Caco-2 (cell line): ENCODE measurements around the gene CYLC1. TPM values are rescaled to one million over a fixed set of nuclear protein-coding genes. Genes with fewer than 3 reads are reported as not detected.

Experiments
- BruUV-seq: library from RNA; stranded (reverse); fragments of 400-500 nt; replicated peaks from 2 replicates; lab custom pipeline; 2021; lab: Mats Ljungman, UMichigan
- CTCF ChIA-PET: fragments of 300-600 bp; sonication (Branson Sonifier 250); formaldehyde crosslinking; loops from one replicate; lab custom pipeline; 2022; ENCODE audit warnings: antibody characterized with exemption; lab: Charles Lee
- POLR2A ChIA-PET: fragments of 300-600 bp; sonication (Branson Sonifier 250); formaldehyde crosslinking; loops from one replicate; lab custom pipeline; 2022; ENCODE audit warnings: antibody characterized with exemption; lab: Charles Lee
- DNase-seq, 2 experiments: peaks; one replicate each; pipeline versions ENCODE4 v3.0.0 to v3.0.0-alpha.2; 2020 to 2022
- H3K27me3 ChIP-seq: replicated peaks from 2 replicates; pipeline ENCODE4 v1.6.0; 2011; ENCODE audit warnings: low read length; ENCODE audit not compliant: control insufficient read depth, insufficient read depth
- H3K36me3 ChIP-seq: 2 replicates; pipeline ENCODE4 v1.5.1; 2011; ENCODE audit warnings: low read length; ENCODE audit not compliant: control insufficient read depth, insufficient read depth
- H3K4me1 ChIP-seq: fragments of 250-450 bp; sonication (Bioruptor Pico); 2 replicates; pipeline ENCODE4 v1.5.1; 2020; ENCODE audit warnings: mild to moderate bottlenecking
- H3K4me3 ChIP-seq: 2 replicates; pipeline ENCODE4 v1.5.1; 2011; ENCODE audit warnings: low read depth, mild to moderate bottlenecking, control low read depth, low read length
- H3K9me3 ChIP-seq: fragments of 250-450 bp; sonication (Bioruptor Pico); 2 replicates; pipeline ENCODE4 v1.5.1; 2020; ENCODE audit warnings: mild to moderate bottlenecking, moderate library complexity
- H3K27ac Mint-ChIP-seq: one replicate; pipeline ENCODE4 v1.8.0; 2022; ENCODE audit warnings: mixed read lengths; ENCODE audit not compliant: unreplicated experiment
- H3K27me3 Mint-ChIP-seq: one replicate; pipeline ENCODE4 v1.8.0; 2022; ENCODE audit warnings: mixed read lengths; ENCODE audit not compliant: insufficient read depth, unreplicated experiment
- H3K36me3 Mint-ChIP-seq: one replicate; pipeline ENCODE4 v1.8.0; 2022; ENCODE audit warnings: mild to moderate bottlenecking, mixed read lengths; ENCODE audit not compliant: insufficient read depth, unreplicated experiment
- H3K4me1 Mint-ChIP-seq: one replicate; pipeline ENCODE4 v1.8.0; 2022; ENCODE audit warnings: low read depth, mixed read lengths; ENCODE audit not compliant: unreplicated experiment
- H3K4me3 Mint-ChIP-seq: one replicate; pipeline ENCODE4 v1.8.0; 2022; ENCODE audit warnings: mild to moderate bottlenecking, moderate library complexity, mixed read lengths; ENCODE audit not compliant: unreplicated experiment
- H3K9me3 Mint-ChIP-seq: one replicate; pipeline ENCODE4 v1.8.0; 2022; ENCODE audit warnings: mixed read lengths; ENCODE audit not compliant: unreplicated experiment
- CTCF ChIP-seq, 2 experiments: fragments of 200-600 bp in 1 of 2; IDR thresholded peaks; 1 replicate in 1 of 2; 2 replicates in 1 of 2; pipeline versions ENCODE4 v1.5.1 to v1.8.0; 2011 to 2022; ENCODE audit warnings: antibody characterized with exemption in 1 of 2, control low read depth in 1 of 2, inconsistent platforms in 1 of 2, low read depth in 1 of 2, low read length in 1 of 2, mild to moderate bottlenecking in 1 of 2, moderate library complexity in 1 of 2; ENCODE audit not compliant: insufficient read depth in 1 of 2, severe bottlenecking in 1 of 2, unreplicated experiment in 1 of 2
- intact Hi-C: fragments of 100-400 bp; cut with micrococcal nuclease; formaldehyde crosslinking; loops from one replicate; pipeline ENCODE4 v1.10.0; 2022; ENCODE audit not compliant: unreplicated experiment
- total RNA-seq: library from RNA; stranded (reverse); gene quantifications from 2 replicates; pipeline ENCODE4 v1.2.3, GENCODE V29; 2022

Gene CYLC1
- total RNA-seq, 1 experiment from 2014 or later = not detected

DNA sequence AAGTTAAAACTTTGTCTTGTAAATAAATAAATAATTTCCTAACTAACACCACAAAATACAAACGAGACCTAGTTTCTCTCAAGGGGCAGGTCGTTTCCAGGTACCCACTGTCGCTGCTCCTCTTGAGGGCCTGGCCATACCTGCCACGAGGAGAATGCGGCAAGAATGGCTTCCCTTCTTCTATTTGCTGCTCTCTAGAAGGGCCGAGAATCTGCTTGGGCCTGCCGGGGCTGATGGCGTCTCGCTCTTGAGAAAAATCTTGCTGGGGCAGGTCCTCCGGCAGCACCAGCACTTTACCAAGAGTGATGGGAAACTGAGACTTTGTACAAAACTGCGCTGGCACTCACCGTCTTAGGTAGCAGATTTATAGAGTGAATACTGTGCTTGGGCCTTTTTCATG, 31.5 kb downstream of the CYLC1 start:
- Mint-ChIP-seq H3K27ac (no peak overlapping the region), H3K9me3 (no peaks in the 10 kb centered on the region), H3K36me3 (no peaks in the 10 kb centered on the region), H3K4me1 (no peaks in the 10 kb centered on the region), H3K27me3 (no peaks in the 10 kb centered on the region), H3K4me3 (no peak overlapping the region)
- intact Hi-C loops = no loop called here
- CTCF ChIA-PET = no interaction called here
- no peak for TF ChIP-seq CTCF (IDR thresholded peaks at IDR 0.05; ENCODE audit: insufficient read depth in 1 of 2, low read depth in 1 of 2, low read length in 1 of 2, severe bottlenecking in 1 of 2, unreplicated experiment in 1 of 2)
- no peak for DNase-seq
- H3K36me3 ChIP-seq = no peaks in the 10 kb centered on the region
- H3K4me1 ChIP-seq = no peaks in the 10 kb centered on the region
- no peaks in the 10 kb centered on the region for H3K9me3 ChIP-seq
- POLR2A ChIA-PET = no interaction called here
- H3K4me3 ChIP-seq = no peak overlapping the region
- BruUV-seq = no TSS peak
- no peaks in the 10 kb centered on the region for H3K27me3 ChIP-seq

GRCh38 chrX:83906921-83907320, 46.0 kb downstream of the CYLC1 start:
- Mint-ChIP-seq H3K9me3 (no peaks in the 10 kb centered on the region), H3K4me3 (no peak overlapping the region), H3K36me3 (no peaks in the 10 kb centered on the region), H3K27ac (no peak overlapping the region), H3K4me1 (no peaks in the 10 kb centered on the region), H3K27me3 (no peaks in the 10 kb centered on the region)
- no peaks in the 10 kb centered on the region for H3K9me3 ChIP-seq
- intact Hi-C loops = no loop called here
- no peak for TF ChIP-seq CTCF (IDR thresholded peaks at IDR 0.05; ENCODE audit: insufficient read depth in 1 of 2, low read depth in 1 of 2, low read length in 1 of 2, severe bottlenecking in 1 of 2, unreplicated experiment in 1 of 2)
- ChIA-PET POLR2A (no interaction called here), CTCF (no interaction called here)
- H3K27me3 ChIP-seq = no peaks in the 10 kb centered on the region
- BruUV-seq = no TSS peak
- H3K4me1 ChIP-seq = no peaks in the 10 kb centered on the region
- DNase-seq = no peak
- no peaks in the 10 kb centered on the region for H3K36me3 ChIP-seq
- no peak overlapping the region for H3K4me3 ChIP-seq

DNA sequence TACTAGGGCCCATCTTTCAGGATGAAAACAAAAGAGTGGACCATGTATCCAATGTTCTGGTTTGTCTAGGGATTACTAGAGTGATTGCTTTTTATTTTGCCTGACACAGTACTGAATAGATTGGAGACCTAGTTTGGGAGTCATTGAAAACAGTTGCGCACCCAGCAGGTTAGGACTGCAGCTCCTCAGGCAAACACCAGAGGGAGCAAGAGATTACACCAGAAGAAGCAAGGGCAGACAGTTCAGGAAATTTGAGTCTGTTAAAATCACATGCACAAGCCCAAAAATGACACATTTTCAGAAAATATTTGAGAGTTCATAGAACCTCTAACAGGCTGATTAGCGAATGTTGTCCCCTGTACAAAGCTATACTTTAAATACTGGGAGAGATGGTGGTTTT, 55.6 kb downstream of the CYLC1 start:
- ChIA-PET CTCF (no interaction called here), POLR2A (no interaction called here)
- H3K9me3 ChIP-seq = no peaks in the 10 kb centered on the region
- peak in 1 of 2 experiments; percentile 26 for DNase-seq
- intact Hi-C loops = loop anchor here (1.0 kb wide), 1 partner anchor 18 kb away; no protein-coding TSS in a partner anchor
- no peaks in the 10 kb centered on the region for H3K4me1 ChIP-seq
- peak; percentile 49 to 66 for TF ChIP-seq CTCF (IDR thresholded peaks at IDR 0.05; ENCODE audit: insufficient read depth in 1 of 2, low read depth in 1 of 2, low read length in 1 of 2, severe bottlenecking in 1 of 2, unreplicated experiment in 1 of 2)
- Mint-ChIP-seq H3K9me3 (no peaks in the 10 kb centered on the region), H3K4me3 (no peak overlapping the region), H3K36me3 (no peaks in the 10 kb centered on the region), H3K27me3 (no peaks in the 10 kb centered on the region), H3K27ac (no peak overlapping the region), H3K4me1 (no peaks in the 10 kb centered on the region)
- no peaks in the 10 kb centered on the region for H3K27me3 ChIP-seq
- H3K36me3 ChIP-seq = no peaks in the 10 kb centered on the region
- BruUV-seq = no TSS peak
- H3K4me3 ChIP-seq = no peak overlapping the region
